Posterior vena cava (tissue), 2 donors: ENCODE data around the gene HYI. TPM values are rescaled to one million over a fixed set of nuclear protein-coding genes. Genes with fewer than 3 reads are reported as not detected.
"Not testable (repeated sequence)": the region's sequence is repeated elsewhere in the genome, so short reads cannot be mapped to it uniquely, and the experiment has no call there.

Experiments used
- DNase-seq: peaks from one replicate; pipeline ENCODE4 v3.0.0-alpha.2; 2020; ENCODE audit warnings: low spot score
- intact Hi-C, 2 donors: fragments of 100-400 bp; cut with DNase I; formaldehyde crosslinking; loops; one replicate each; pipeline versions ENCODE4 v1.14.1 to v1.14.2; 2022 to 2023
- microRNA-seq, 2 donors: library from miRNA; unstranded; fragments of <30 nt; microRNA quantifications; one replicate each; pipeline ENCODE4 v1.2.0, GENCODE V29; 2020 to 2021; ENCODE audit warnings: borderline microRNAs expressed in 2 of 2
- total RNA-seq, 2 donors: library from RNA; stranded (reverse); fragmentation: NEBNext Ultra II Directional; extraction: Animal tissue kit (Norgen Biotek cat#: 25700); gene quantifications; one replicate each; pipeline ENCODE4 v1.2.1, GENCODE V29; 2021
- donor health status: DM: yes; HTN: yes; CAD: no.
- donor health status: DM: yes; HTN: yes; CAD: no.

Gene HYI
- total RNA-seq, 2 donors from 2014 or later, result 27.6 to 28.8 TPM

GRCh38 chr1:43418858-43419257 lies 34.9 kb downstream of the HYI start:
- intact Hi-C loops, result loop anchor here (1.0 to 5.0 kb wide), 2 partner anchors 192 kb away; no protein-coding TSS in a partner anchor

GRCh38 chr1:43415901-43416300 lies 37.8 kb downstream of the HYI start:
- intact Hi-C loops, result loop anchor here in 1 of 2 donors (5.0 kb wide), 1 partner anchor 189 kb away; no protein-coding TSS in a partner anchor
- peak; percentile 36 for DNase-seq

More at GRCh38 chr1:43418858-43419257, 34.9 kb downstream of the HYI start:
- no peak for DNase-seq

DNA sequence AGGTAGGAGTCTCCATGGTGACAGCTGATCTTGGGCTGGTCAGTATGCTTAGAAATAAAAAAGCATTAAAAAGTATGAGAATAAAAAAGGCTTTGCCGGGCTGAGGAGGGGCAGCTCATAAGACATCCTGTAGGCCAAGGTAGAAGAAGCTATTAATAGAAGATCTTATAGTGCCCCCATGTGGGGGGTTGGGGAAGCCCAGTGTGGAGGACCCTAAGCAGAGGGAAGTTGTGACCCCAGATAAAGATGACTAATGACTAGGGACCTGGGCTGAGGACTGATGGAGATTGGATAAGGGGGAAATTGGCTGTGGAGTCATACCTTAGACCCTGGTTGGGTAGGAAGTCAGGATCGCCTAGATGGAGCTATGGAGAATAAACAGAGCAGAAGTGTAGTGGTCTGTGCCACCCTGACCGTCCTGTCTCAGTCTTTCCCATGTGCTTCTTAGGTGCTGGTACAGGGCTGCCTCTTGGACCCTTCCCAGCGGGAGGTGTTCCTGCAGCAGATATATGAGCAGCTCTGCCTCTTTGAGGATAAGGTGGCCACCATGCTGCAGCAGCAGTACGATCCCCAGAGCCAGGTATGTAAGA lies 39.0 kb downstream of the HYI start:
- intact Hi-C loops, result loop anchor here in 1 of 2 donors (5.0 kb wide), 1 partner anchor 187 kb away; no protein-coding TSS in a partner anchor
- DNase-seq, result no peak

GRCh38 chr1:43413426-43413825 lies 40.3 kb downstream of the HYI start:
- intact Hi-C loops, result not testable (repeated sequence)

GRCh38 chr1:43410571-43410970 lies 43.2 kb downstream of the HYI start:
- no peak for DNase-seq
- intact Hi-C loops, result no loop called here

More at GRCh38 chr1:43413426-43413825, 40.3 kb downstream of the HYI start:
- DNase-seq, result not testable (repeated sequence)

GRCh38 chr1:43405876-43406234 lies 47.9 kb downstream of the HYI start:
- no peak for DNase-seq
- intact Hi-C loops, result no loop called here

DNA sequence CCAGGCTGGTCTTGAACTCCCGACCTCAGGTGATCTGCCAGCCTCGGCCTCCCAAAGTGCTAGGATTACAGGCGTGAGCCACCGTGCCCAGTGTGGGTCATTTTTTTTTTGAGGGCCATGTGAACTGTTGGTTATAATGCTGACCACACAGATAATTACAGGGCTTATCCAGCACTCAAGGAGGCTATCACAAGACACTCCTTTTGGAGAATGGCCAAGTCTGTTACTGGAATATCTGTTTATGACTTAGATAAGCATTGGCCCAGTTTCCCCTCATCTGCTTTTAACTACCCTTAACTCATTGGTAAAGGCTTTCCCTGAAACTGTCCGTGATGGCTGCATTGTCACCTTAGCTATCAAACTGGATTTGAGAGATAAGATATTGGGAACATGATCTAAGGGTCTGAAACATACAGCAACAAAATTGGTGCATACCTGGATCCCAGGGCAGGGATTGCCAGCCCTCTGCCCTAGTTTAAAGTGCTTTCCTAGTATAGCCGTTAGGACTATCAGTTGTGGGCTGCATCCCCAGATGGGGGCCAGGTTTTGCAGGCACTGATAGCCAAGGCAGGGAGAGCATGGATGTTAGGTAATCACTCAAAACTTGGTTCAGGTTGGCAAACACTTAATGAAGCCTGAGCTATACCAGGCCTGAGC lies 48.4 kb downstream of the HYI start:
- DNase-seq, result no peak
- intact Hi-C loops, result no loop called here

DNA sequence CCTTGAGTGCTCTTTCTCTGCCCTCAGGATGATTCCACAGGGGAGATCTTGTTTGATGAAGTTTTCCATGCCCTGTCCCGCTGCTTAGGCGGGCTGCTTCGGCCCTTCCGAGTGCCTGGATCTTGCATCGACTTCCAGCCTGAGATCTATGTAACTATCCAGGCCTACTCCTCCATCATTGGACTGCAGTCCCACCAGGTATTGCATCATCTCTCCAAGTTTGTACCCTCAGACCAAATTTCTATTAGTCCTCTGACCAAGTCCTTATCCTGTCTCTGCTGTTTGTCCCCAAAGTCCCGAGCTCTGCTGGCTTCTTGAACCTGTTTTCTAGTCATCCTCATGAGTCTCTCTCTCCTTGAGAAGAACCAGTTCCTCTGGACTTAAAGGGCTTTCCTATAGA lies 49.4 kb downstream of the HYI start:
- intact Hi-C loops, result no loop called here
- no peak for DNase-seq

DNA sequence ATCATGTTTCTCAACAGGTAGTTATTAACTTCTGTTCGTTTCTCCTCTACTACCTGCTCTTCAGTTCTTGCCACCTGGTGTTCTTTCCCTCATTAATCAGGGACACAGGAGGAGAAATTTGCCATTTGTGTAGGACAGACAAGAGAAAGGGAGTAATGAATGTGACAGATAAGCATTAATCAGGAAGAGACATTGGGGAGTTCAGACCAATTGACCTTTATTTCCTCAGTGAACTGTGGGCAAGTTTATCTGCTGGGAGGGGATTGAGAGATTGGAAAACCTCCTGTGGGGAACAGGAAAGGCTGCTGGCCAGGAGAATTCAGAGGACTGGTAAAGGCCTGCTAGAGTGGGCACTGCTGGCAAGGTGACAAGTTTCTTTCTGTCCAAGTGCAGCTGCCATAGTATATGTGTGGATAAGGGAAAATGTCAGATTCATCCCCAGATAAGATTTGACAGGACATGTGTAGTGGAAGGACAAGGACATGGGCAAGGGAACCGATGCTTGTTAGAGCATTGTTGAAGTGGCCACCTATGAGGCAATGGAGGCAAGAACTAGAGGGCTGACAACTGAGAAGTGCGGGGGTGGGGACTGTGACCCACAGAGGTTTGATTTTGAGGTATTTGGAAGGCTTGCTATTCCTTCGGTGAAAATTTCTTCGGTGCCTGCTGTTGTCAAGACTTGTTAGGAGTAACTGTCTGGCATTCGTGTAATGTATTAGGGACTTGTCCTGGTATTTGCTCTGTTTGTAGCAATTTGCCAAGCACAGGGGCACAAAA lies 51.5 kb downstream of the HYI start:
- DNase-seq, result no peak
- intact Hi-C loops, result no loop called here

Small RNA genes lying within 50 kb of the gene (microRNA-seq; reads per million reads assigned to microRNA genes)
- gene MIR6735, result 0 to 0.32 reads per million in 2 donors

Other genes starting within 250 kb of the HYI start
- gene TMEM125, start 183.9 kb downstream of the HYI start, total RNA-seq, result under 1 TPM in 1 of 2 donors, not detected in 1; 0.29 TPM
- not detected for gene C1orf210, start 168.3 kb downstream of the HYI start, total RNA-seq
- 10 to 100 TPM; 32.5 to 46.6 TPM for gene TIE1, start 152.9 kb downstream of the HYI start, total RNA-seq
- gene MPL, start 116.1 kb downstream of the HYI start, total RNA-seq, result under 1 TPM in 1 of 2 donors, not detected in 1; 0.90 TPM
- 1 to 10 TPM in 1 of 2 donors, under 1 TPM in 1; 0.95 to 1.0 TPM for gene CDC20, start 95.0 kb downstream of the HYI start, total RNA-seq
- 10 to 100 TPM; 58.2 to 64.6 TPM for gene ELOVL1, start 85.9 kb downstream of the HYI start, total RNA-seq
- gene MED8, start 64.1 kb downstream of the HYI start, total RNA-seq, result 10 to 100 TPM; 27.0 to 30.5 TPM
- gene SZT2, start 64.0 kb downstream of the HYI start, total RNA-seq, result 10 to 100 TPM; 43.3 to 45.8 TPM
- gene PTPRF, start 77.0 kb upstream of the HYI start, total RNA-seq, result 10 to 100 TPM; 59.0 to 68.3 TPM
- gene KDM4A, start 196.2 kb upstream of the HYI start, total RNA-seq, result 10 to 100 TPM; 19.9 to 21.9 TPM